Stimulated activated CD4-positive, alpha-beta T cell treated with anti-CD3 and anti-CD28 coated beads, Interleukin-4, amount 100 ng/mL, for 1 hour (primary cell): ENCODE measurements around the gene MYZAP.

Source experiments
- DNase-seq: peaks from one replicate; pipeline ENCODE4 v3.0.0-alpha.2; 2020

The MYZAP gene

DNA sequence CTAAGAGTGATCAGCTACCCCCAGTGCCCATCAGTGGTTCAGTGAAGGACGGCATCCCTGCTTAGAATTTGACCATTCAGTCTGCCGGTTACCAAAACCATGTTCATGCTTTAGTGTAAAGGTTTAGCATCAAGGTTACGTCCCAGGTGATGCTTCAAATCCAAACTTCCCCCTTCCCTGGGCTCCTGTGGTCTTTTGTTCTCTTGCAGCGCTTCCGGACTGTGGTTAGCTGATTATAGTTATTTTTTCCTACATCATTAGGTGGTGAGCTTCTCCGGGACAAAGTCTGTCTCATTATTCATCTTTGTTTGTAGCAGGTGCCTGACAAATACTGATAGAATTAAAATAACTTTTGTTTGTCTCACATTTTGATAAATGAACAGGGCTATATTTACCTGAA lies 28.3 kb upstream of the MYZAP start:
- no peak for DNase-seq

DNA sequence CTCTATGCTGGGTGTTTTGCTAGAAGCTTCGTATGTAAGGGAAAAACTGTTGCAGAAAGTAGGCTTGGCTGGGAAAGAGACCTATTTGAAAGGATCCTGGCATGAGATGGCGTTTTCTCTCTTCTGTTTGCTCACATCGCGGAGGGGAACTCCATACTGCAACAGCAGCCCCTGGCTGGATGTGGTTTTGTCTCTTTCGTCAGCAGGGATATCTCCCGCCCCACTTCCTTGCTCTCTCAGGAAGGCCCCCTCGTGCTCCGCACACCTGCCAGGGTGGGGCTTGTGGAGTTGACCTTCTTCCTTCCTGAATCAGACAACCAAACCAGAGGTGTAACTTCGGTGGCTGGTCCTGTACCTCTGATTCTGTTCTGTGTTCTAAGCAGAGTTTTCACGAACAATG lies 26.4 kb upstream of the MYZAP start:
- peak; percentile 15 for DNase-seq

- DNase-seq: no peak
These were observed 24.9 kb upstream of the MYZAP start for GRCh38 chr15:57566834-57567233.

- no peak for DNase-seq
These were observed 23.8 kb upstream of the MYZAP start for GRCh38 chr15:57567891-57568290.

DNA sequence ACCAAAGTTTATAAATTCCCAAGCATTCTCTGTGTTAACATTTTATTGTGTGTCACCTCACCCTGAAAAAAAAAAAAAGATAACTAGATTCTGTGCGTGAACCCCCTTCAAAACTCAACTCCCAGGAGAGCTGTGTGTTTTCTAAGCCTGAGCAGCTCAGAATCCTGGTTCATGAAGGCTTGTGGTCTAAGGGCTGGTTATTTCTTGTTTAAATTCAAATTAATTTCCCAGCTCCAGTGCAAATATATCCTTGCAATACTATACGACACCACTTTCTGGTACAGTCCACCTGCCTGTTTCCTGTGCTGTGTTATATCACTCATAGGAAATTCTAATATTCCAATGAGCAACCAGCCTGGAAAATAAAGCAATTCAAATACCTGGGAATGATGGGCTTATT lies 23.4 kb upstream of the MYZAP start:
- DNase-seq: no peak

GRCh38 chr15:57570340-57570739 lies 21.4 kb upstream of the MYZAP start:
- DNase-seq: no peak

- no peak for DNase-seq
These were observed 20.7 kb upstream of the MYZAP start for GRCh38 chr15:57570994-57571393.

DNA sequence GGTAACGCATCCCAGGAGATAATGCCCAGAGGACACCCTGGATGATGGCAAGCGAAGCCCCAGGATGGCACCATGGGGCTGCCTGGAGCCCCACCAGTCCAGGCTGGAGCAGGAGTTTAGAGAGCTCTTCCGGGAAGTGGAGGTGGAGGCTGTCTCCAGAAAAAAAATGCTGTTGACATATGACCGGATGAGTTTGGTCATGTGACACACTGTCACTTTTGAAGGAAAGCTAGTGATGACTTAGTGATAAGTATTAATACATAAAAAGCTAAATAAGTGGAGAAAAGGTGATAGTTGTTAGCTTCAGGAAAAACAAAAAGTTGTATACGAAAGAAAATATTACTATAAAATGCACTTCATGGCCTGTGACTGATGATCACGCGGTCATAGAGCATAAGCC lies 20.0 kb upstream of the MYZAP start:
- no peak for DNase-seq

DNA sequence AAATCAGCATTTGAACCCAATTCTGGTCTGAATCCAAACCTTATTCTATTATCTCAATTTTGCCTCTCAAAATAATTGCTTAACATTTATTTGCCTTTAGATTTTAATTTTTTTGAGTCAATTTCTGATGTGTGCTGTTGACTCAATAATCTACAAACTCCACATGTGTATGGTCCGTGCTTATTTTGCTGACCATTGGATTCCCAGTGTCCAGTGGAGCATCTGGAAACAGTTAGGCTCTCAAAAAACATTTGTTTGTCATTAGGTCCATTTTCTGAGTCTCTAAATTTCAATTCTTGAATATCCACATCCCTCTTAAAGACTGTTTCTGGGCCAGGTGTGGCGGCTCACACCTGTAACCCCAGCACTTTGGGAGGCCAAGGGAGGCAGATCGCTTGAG lies 19.2 kb upstream of the MYZAP start:
- no peak for DNase-seq

- no peak for DNase-seq
These were observed 18.6 kb upstream of the MYZAP start for GRCh38 chr15:57573151-57573550.

GRCh38 chr15:57575363-57575762 lies 16.3 kb upstream of the MYZAP start:
- no peak for DNase-seq

GRCh38 chr15:57578288-57578900 lies 13.3 kb upstream of the MYZAP start:
- DNase-seq: no peak

DNA sequence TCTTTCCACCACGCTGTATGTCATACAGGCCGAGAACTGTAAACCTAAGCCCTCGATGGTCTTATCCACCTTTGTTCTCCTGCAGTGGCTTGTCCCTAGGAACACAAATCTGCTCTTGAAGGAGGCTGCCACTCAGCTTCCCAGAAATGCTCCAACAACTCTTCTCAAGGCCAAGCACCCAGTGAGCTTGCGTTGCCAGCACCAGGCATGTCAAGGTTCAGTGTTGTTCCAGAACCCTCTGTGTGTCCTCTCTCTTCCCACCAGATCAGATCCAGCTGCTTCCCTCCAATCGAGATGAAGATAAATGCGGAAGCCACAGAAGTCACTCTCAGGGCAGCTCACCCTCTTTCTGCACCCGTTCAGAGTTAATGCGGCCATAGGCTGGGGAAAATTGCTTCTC lies 11.3 kb upstream of the MYZAP start:
- no peak for DNase-seq

DNA sequence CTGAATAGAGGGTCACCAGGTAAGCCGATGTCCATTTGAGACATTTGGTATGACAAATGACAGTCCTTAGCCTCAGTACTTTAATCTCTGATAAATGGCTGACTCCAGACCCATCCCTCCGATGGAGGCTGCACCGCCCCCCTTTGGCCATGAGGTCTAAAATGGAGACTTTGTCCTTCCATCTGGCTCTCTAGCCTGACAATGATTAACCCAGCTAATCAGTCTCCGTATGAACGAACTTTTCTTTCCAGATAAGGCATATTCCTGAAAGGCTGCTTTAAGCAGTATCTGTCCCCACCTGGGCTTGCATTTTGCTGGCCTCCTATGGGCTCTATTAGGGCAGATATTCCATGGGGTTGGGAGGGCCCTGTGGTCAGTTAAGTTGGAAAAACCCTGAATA lies 10.8 kb upstream of the MYZAP start:
- DNase-seq: no peak

DNA sequence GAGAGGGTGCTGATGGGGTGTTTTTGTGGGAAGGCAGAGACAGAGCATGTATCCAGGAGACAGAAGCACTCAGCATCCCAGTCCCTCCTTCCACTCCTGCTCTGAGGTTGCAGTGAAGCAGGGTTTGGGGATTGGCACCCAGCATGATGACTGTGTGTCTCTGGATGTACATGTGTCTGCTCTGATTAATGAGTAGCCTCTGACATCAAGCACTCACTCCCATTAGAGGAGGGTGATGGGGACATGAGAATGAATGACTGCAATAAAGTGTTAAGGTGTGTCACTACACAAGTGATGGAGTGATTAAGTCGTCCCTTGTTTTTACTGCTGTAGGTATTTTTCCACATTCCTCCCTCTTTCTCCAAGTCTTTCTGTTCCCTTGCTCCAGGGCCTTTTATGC lies 9.6 kb upstream of the MYZAP start:
- DNase-seq: no peak

DNA sequence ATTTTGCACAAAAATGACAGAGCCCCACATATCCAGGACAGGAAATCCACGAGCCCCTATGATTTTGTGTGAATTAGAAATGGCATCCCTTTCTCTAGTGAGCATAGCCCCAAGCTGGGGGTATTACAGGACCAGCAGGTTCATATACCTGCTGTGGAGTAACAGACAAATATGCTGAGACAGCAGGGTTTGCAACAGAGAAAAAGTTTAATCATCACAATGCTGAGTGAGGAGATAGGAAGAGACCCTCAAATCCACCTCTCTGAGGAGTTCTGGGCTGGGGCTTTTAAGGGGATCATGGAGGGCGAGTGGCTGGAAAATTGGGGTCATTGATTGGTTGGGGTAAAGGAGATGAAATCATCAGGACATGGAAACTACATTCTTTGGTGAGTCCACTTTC lies 8.4 kb upstream of the MYZAP start:
- DNase-seq: no peak

DNA sequence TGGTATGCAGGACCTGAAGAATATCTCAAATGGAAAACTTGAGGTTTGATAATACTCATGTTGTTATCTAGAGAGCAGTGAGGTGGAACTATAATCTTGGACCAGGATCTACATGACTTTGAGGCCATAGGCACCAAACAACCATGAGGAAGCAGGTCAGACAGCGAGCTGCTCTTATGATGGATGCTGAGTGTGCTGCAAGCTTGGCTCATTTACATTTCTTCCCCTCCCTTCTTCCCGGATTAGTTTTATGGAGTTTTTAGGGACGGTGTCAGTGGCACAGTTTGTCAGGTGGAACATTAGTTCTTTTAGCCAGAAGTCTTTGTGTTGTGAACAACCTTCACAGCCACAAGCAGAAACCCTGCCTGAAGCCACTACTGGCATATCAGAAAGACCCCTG lies 8.0 kb upstream of the MYZAP start:
- no peak for DNase-seq

DNA sequence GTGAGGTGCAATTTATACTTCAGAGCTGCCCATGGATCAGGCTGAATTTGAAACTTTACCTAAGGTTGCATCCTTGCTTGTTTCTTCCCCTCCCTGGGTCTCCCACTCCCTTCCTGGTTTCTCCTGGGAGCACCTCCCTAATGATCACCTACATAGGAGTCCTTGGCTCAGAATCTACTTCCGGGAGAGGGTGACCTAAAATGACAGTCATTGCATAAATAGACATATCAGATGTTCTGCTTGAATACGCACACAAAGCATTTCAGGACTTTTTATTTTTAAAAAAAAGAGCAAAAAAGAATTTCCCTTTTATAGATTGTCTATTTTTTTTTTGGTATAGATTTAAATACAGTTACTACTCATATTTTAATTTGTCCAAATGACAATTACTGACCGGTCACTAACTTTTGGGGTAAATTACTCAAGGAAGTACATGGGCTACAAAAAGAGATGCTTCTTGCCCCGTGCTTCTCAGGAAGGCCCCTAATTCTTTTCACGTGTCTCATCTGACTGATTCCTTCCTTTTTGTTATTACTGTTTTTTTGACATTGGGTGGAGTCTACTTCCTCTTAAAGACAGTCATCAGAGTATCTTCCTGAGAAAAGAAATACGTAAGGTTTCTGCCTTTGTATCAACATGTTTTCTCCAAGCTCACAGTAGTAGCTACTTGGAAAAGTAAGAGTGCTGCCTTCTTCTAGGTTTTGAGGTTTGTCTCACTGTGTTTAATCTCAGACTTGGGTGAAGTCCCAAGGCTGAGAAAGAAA lies 4.9 kb upstream of the MYZAP start:
- no peak for DNase-seq

DNA sequence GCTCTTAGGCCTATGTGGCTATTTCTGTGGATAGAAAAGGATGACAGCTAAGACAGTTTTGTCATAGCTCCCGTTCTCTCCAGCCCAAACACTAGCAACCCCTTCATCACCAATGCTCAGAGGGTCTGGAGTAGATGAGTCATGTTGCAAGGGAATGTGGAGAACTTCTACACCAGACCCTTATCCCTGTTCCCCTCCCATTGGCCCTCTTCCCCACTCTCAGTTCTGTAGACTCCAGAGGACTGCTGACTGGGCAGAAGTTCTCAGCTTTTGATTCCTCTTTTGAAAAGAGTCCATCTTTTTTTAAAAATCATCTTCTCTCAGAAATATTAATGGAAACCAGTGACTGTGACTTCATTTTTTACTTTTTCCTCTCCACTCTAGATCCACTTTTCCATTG lies 2.4 kb upstream of the MYZAP start:
- no peak for DNase-seq

GRCh38 chr15:57589754-57590153 lies 1.9 kb upstream of the MYZAP start:
- DNase-seq: no peak

- peak; percentile 6 for DNase-seq
These were observed 375 bp upstream of the MYZAP start for GRCh38 chr15:57591237-57591821.

DNA sequence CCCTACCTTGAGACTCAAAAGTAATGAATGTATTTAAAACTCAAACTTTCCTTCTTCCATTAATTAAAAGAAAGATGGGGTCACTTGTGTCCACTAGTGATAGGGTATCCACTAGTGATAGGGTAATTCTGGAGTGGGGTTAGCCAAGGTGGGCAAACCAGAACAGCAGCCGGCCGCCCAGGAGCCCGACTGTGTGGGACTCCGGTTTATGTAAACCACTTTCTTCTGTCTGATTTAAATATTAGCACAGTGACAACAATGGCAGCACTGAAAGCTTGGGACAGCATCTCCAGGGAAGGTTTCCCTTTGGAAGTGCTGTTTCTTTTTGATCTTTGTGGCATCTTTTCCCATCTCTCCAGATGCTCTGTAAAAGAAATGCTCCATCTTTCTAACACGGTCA lies 722 bp downstream of the MYZAP start:
- DNase-seq: no peak

DNA sequence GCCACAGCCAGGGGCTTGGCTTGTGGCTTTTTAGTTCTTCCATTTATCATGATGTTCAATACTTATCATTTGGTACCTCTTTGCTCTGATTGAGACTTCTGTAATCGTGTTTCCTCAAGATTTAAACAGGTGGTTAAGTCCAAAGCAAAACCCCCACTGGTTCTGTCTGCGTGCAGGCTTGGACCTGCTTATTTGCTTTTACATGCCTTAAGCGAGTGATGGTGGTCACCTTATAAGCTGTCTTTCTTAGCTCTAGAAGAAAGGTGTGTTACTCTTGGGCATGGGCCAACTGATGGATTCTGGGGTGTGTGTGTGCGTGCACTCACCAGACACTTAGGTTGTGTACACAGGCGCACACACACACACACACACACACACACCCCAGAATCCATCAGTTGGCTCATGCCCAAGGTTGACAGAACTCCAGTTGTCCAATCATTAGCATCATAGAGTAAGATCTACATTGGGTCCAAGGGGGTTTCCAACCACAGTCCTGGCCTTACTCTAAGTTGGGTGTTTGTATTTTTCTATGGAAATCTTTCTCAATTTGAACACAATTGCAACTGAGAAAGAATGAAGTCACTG lies 1.2 kb downstream of the MYZAP start:
- DNase-seq: no peak

DNA sequence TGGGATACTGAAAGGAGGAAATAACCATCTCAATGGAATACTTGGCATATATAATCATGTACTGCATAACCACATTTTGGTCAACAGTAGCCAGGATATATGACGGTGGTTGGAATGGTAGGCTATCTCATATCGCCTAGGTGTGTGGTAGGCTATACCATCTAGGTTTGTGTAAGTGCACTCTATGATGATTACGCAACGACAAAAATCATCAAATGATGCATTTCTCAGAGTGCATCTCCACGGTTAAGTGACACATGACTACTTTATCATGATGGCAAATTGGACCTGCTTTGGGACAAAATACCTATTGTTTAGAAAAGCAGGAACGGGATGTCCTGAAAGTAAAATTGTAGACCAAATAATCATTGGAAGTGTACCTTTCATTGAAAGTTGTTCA lies 2.8 kb downstream of the MYZAP start:
- no peak for DNase-seq
